ENCODE measurements around the gene SDF2.

Gene SDF2

GRCh38 chr17:28703552-28704218 lies 42.0 kb upstream of the SDF2 start:
- no peak overlapping the region for H2AK5ac ChIP-seq (ENCODE audit: low read length)
- H4K91ac ChIP-seq (ENCODE audit: low read depth, low read length) = no peak overlapping the region
- H3K9ac ChIP-seq (ENCODE audit: low read length) = no peak overlapping the region
- no peaks in the 10 kb centered on the region for H3K27me3 ChIP-seq (ENCODE audit: insufficient read depth, low read length)
- no peak overlapping the region for H2BK12ac ChIP-seq (ENCODE audit: low read length)
- H3K36me3 ChIP-seq (ENCODE audit: control insufficient read depth in 1 of 2, insufficient read depth in 2 of 2, low read length in 2 of 2) = peaks cover 58 to 72% of the 10 kb centered on the region in 2 experiments
- no peaks in the 10 kb centered on the region for H3K79me1 ChIP-seq (ENCODE audit: low read length)
- no CpG with 5 or more reads among the region's 16 CpGs for WGBS (ENCODE audit: extremely low coverage, insufficient coverage, insufficient read length)
- no peak overlapping the region for H3K4me2 ChIP-seq (ENCODE audit: low read length)
- no peak overlapping the region for H2AFZ ChIP-seq (ENCODE audit: insufficient read depth, low read length, poor library complexity)
- H3K4me3 ChIP-seq (ENCODE audit: low read depth, low read length) = no peak overlapping the region
- no peak overlapping the region for H3K4ac ChIP-seq (ENCODE audit: low read depth, low read length)
- no peak for DNase-seq
- no peaks in the 10 kb centered on the region for H3K9me3 ChIP-seq (ENCODE audit: insufficient read depth, low read depth, low read length)
- no peak overlapping the region for H3K27ac ChIP-seq (ENCODE audit: low read depth, low read length)
- no peak overlapping the region for H3K14ac ChIP-seq (ENCODE audit: low read length)
- H2BK5ac ChIP-seq (ENCODE audit: low read depth, low read length, poor library complexity) = no peak overlapping the region
- H3K79me2 ChIP-seq (ENCODE audit: control insufficient read depth, insufficient read depth, low read length, poor library complexity) = no peaks in the 10 kb centered on the region
- no peak overlapping the region for H3K23ac ChIP-seq (ENCODE audit: low read length)
- H3K4me1 ChIP-seq (ENCODE audit: control insufficient read depth in 1 of 2, insufficient read depth in 2 of 2, low read length in 2 of 2) = no peaks in the 10 kb centered on the region
- no peak overlapping the region for H2BK120ac ChIP-seq (ENCODE audit: insufficient read depth, low read length, poor library complexity)
- no peak overlapping the region for H4K8ac ChIP-seq (ENCODE audit: low read depth, low read length)
- H3K18ac ChIP-seq (ENCODE audit: low read length) = no peak overlapping the region
- H4K12ac ChIP-seq (ENCODE audit: low read depth, low read length) = no peak overlapping the region

GRCh38 chr17:28702752-28703150 lies 41.0 kb upstream of the SDF2 start:
- Histone ChIP-seq H3K4ac (ENCODE audit: low read depth, low read length) (no peak overlapping the region), H3K9me3 (ENCODE audit: insufficient read depth, low read depth, low read length) (no peaks in the 10 kb centered on the region), H4K8ac (ENCODE audit: low read depth, low read length) (no peak overlapping the region), H2BK5ac (ENCODE audit: low read depth, low read length, poor library complexity) (no peak overlapping the region), H3K36me3 (ENCODE audit: control insufficient read depth in 1 of 2, insufficient read depth in 2 of 2, low read length in 2 of 2) (peaks cover 67 to 81% of the 10 kb centered on the region in 2 experiments), H4K12ac (ENCODE audit: low read depth, low read length) (no peak overlapping the region), H3K27ac (ENCODE audit: low read depth, low read length) (no peak overlapping the region), H3K4me2 (ENCODE audit: low read length) (no peak overlapping the region), H3K79me2 (ENCODE audit: control insufficient read depth, insufficient read depth, low read length, poor library complexity) (no peaks in the 10 kb centered on the region), H3K4me1 (ENCODE audit: control insufficient read depth in 1 of 2, insufficient read depth in 2 of 2, low read length in 2 of 2) (no peaks in the 10 kb centered on the region), H2AFZ (ENCODE audit: insufficient read depth, low read length, poor library complexity) (no peak overlapping the region), H2BK120ac (ENCODE audit: insufficient read depth, low read length, poor library complexity) (no peak overlapping the region), H3K14ac (ENCODE audit: low read length) (no peak overlapping the region), H3K9ac (ENCODE audit: low read length) (no peak overlapping the region), H4K91ac (ENCODE audit: low read depth, low read length) (no peak overlapping the region), H3K27me3 (ENCODE audit: insufficient read depth, low read length) (no peaks in the 10 kb centered on the region), H3K18ac (ENCODE audit: low read length) (no peak overlapping the region), H3K79me1 (ENCODE audit: low read length) (no peaks in the 10 kb centered on the region), H2BK12ac (ENCODE audit: low read length) (no peak overlapping the region), H3K4me3 (ENCODE audit: low read depth, low read length) (no peak overlapping the region), H2AK5ac (ENCODE audit: low read length) (no peak overlapping the region), H3K23ac (ENCODE audit: low read length) (no peak overlapping the region)
- no CpG with 5 or more reads among the region's 3 CpGs for WGBS (ENCODE audit: extremely low coverage, insufficient coverage, insufficient read length)
- no peak for DNase-seq

DNA sequence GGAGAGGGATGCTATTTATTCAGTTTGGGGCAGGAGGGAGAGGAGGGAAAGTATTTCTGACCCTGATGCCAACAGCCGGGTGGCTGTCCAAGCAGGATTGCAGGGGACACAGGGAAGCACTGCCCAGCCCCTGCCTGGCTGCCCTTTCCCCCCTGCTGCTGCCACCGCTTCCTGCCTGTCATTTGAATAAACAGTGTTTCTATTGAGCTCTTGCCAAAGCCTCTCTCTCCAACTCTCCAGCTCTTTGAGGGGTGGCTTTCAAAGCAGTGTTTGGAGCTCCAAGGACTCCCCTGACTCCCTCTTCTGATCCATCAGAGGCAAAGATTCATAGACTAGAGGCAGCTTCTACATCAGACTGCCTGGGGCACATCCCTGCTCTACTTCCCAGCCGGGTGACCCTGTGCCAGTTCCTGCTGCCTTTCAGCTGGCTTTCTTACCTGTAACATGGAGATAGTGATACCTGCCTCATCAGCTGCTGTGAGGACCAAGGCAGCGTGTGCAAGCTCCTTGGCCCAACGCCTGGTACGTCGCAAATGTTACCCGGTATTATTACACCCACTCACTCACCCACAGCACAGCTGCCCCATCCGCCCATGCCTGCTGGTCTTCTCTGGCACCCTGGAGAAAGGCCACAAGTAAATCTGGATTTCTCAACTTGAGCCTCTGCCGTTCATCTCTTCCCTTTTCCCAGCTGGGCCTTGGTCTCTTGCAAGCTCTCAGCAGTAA lies 40.5 kb upstream of the SDF2 start:
- H3K79me2 ChIP-seq (ENCODE audit: control insufficient read depth, insufficient read depth, low read length, poor library complexity) = no peaks in the 10 kb centered on the region
- no peak overlapping the region for H2BK12ac ChIP-seq (ENCODE audit: low read length)
- no peaks in the 10 kb centered on the region for H3K4me1 ChIP-seq (ENCODE audit: control insufficient read depth in 1 of 2, insufficient read depth in 2 of 2, low read length in 2 of 2)
- peaks cover 71 to 86% of the 10 kb centered on the region in 2 experiments for H3K36me3 ChIP-seq (ENCODE audit: control insufficient read depth in 1 of 2, insufficient read depth in 2 of 2, low read length in 2 of 2)
- no peak overlapping the region for H3K9ac ChIP-seq (ENCODE audit: low read length)
- no peak overlapping the region for H3K23ac ChIP-seq (ENCODE audit: low read length)
- no peak overlapping the region for H3K4ac ChIP-seq (ENCODE audit: low read depth, low read length)
- no peak overlapping the region for H2BK120ac ChIP-seq (ENCODE audit: insufficient read depth, low read length, poor library complexity)
- H3K27ac ChIP-seq (ENCODE audit: low read depth, low read length) = no peak overlapping the region
- H3K27me3 ChIP-seq (ENCODE audit: insufficient read depth, low read length) = no peaks in the 10 kb centered on the region
- no peak overlapping the region for H3K14ac ChIP-seq (ENCODE audit: low read length)
- no peak overlapping the region for H4K8ac ChIP-seq (ENCODE audit: low read depth, low read length)
- no peak overlapping the region for H2AFZ ChIP-seq (ENCODE audit: insufficient read depth, low read length, poor library complexity)
- no peak overlapping the region for H4K91ac ChIP-seq (ENCODE audit: low read depth, low read length)
- H3K79me1 ChIP-seq (ENCODE audit: low read length) = no peaks in the 10 kb centered on the region
- no peaks in the 10 kb centered on the region for H3K9me3 ChIP-seq (ENCODE audit: insufficient read depth, low read depth, low read length)
- no peak overlapping the region for H3K4me2 ChIP-seq (ENCODE audit: low read length)
- no peak for DNase-seq
- H3K18ac ChIP-seq (ENCODE audit: low read length) = no peak overlapping the region
- no peak overlapping the region for H3K4me3 ChIP-seq (ENCODE audit: low read depth, low read length)
- H2AK5ac ChIP-seq (ENCODE audit: low read length) = no peak overlapping the region
- no CpG with 5 or more reads among the region's 10 CpGs for WGBS (ENCODE audit: extremely low coverage, insufficient coverage, insufficient read length)
- no peak overlapping the region for H2BK5ac ChIP-seq (ENCODE audit: low read depth, low read length, poor library complexity)
- H4K12ac ChIP-seq (ENCODE audit: low read depth, low read length) = no peak overlapping the region

DNA sequence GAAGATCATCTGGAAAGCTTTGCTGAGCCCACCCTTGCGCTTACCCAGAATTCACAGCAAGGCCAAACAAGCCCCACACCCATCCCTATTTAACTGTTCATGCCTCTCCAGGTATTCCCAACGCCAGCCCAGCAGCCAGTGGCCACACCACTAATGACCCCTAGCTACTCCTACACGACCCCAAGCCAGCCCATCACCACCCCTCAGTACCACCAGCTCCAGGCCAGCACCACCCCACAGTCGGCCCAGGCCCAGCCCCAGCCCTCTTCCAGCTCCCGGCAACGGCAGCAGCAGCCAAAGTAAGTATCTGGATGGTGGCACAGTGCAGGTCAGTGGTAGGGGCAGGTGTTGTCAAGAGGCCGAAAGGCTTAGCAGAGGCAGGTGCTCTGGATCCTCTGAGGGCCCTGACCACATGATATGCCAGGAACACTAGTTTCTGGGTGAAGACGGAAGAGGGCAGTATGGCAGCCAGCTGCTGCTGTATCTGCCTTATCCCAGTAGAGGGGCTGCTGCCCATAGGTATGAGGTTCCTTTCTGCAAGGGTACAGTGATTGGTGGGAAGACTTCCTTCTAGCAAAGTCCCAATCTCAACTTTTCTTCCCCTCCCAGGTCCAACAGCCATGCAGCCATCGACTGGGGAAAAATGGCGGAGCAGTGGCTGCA lies 39.3 kb upstream of the SDF2 start:
- Histone ChIP-seq H3K4ac (ENCODE audit: low read depth, low read length) (no peak overlapping the region), H3K9me3 (ENCODE audit: insufficient read depth, low read depth, low read length) (peaks cover 2% of the 10 kb centered on the region), H4K8ac (ENCODE audit: low read depth, low read length) (no peak overlapping the region), H4K91ac (ENCODE audit: low read depth, low read length) (no peak overlapping the region), H3K14ac (ENCODE audit: low read length) (no peak overlapping the region), H2BK12ac (ENCODE audit: low read length) (no peak overlapping the region), H3K79me1 (ENCODE audit: low read length) (no peaks in the 10 kb centered on the region), H2BK5ac (ENCODE audit: low read depth, low read length, poor library complexity) (no peak overlapping the region), H3K27me3 (ENCODE audit: insufficient read depth, low read length) (no peaks in the 10 kb centered on the region), H3K9ac (ENCODE audit: low read length) (no peak overlapping the region), H3K4me1 (ENCODE audit: control insufficient read depth in 1 of 2, insufficient read depth in 2 of 2, low read length in 2 of 2) (no peaks in the 10 kb centered on the region), H2AK5ac (ENCODE audit: low read length) (no peak overlapping the region), H3K23ac (ENCODE audit: low read length) (no peak overlapping the region), H3K36me3 (ENCODE audit: control insufficient read depth in 1 of 2, insufficient read depth in 2 of 2, low read length in 2 of 2) (peaks cover 78 to 93% of the 10 kb centered on the region in 2 experiments), H3K4me2 (ENCODE audit: low read length) (no peak overlapping the region), H3K27ac (ENCODE audit: low read depth, low read length) (no peak overlapping the region), H2BK120ac (ENCODE audit: insufficient read depth, low read length, poor library complexity) (no peak overlapping the region), H4K12ac (ENCODE audit: low read depth, low read length) (no peak overlapping the region), H3K4me3 (ENCODE audit: low read depth, low read length) (no peak overlapping the region), H3K18ac (ENCODE audit: low read length) (no peak overlapping the region), H2AFZ (ENCODE audit: insufficient read depth, low read length, poor library complexity) (no peak overlapping the region), H3K79me2 (ENCODE audit: control insufficient read depth, insufficient read depth, low read length, poor library complexity) (no peaks in the 10 kb centered on the region)
- DNase-seq = no peak
- no CpG with 5 or more reads among the region's 10 CpGs for WGBS (ENCODE audit: extremely low coverage, insufficient coverage, insufficient read length)
